Measurements from ENCODE around the gene AMMECR1. TPM values are rescaled to one million over a fixed set of nuclear protein-coding genes. Genes with fewer than 3 reads are reported as not detected.

Gene AMMECR1
- polyA plus RNA-seq, 1 donor from 2014 or later = 3.7 TPM

- Histone ChIP-seq H3K27ac (ENCODE audit: low read length) (no peak overlapping the region), H3K36me3 (ENCODE audit: insufficient read depth, low read length) (no peaks in the 10 kb centered on the region), H3K27me3 (ENCODE audit: insufficient read depth, low read depth, low read length) (no peaks in the 10 kb centered on the region), H3K79me2 (replicated peaks; ENCODE audit: insufficient read depth, low read length) (no peaks in the 10 kb centered on the region), H4K20me1 (ENCODE audit: insufficient read depth) (no peaks in the 10 kb centered on the region), H3K4me3 (ENCODE audit: low read length) (no peak overlapping the region), H3K4me2 (ENCODE audit: low read length) (no peak overlapping the region), H3K9me2 (ENCODE audit: insufficient read depth, low read length) (no peaks in the 10 kb centered on the region), H3K9me3 (ENCODE audit: low read length) (no peaks in the 10 kb centered on the region), H3F3A (ENCODE audit: insufficient read depth, low read length, poor library complexity, severe bottlenecking) (no peaks in the 10 kb centered on the region), H3K9ac (ENCODE audit: low read length) (no peak overlapping the region), H2AFZ (ENCODE audit: low read depth, low read length) (no peak overlapping the region)
- TF ChIP-seq MXI1 (conservative IDR thresholded peaks at IDR 0.05; ENCODE audit: poor library complexity, severe bottlenecking) (no peak), RAD21 (conservative IDR thresholded peaks at IDR 0.05) (no peak), POLR2AphosphoS5 (IDR thresholded peaks at IDR 0.05) (no peak), SMC3 (conservative IDR thresholded peaks at IDR 0.05; ENCODE audit: poor library complexity) (no peak), REST (IDR thresholded peaks at IDR 0.05; ENCODE audit: borderline replicate concordance) (no peak), CTCF (IDR thresholded peaks at IDR 0.05; ENCODE audit: poor library complexity, severe bottlenecking) (no peak), EZH2 (IDR thresholded peaks at IDR 0.05; ENCODE audit: borderline replicate concordance, insufficient read depth, low read length, poor library complexity, severe bottlenecking) (no peak), EP300 (conservative IDR thresholded peaks at IDR 0.05; ENCODE audit: poor library complexity, severe bottlenecking) (no peak), TAF1 (IDR thresholded peaks at IDR 0.05; ENCODE audit: low read depth) (no peak)
Measured at GRCh38 chrX:110251526-110251925, 66.4 kb downstream of the AMMECR1 start.

GRCh38 chrX:110250847-110251246 is 67.0 kb downstream of the AMMECR1 start:
- Histone ChIP-seq H3K27me3 (ENCODE audit: insufficient read depth, low read depth, low read length) (no peaks in the 10 kb centered on the region), H3F3A (ENCODE audit: insufficient read depth, low read length, poor library complexity, severe bottlenecking) (no peaks in the 10 kb centered on the region), H4K20me1 (ENCODE audit: insufficient read depth) (no peaks in the 10 kb centered on the region), H3K36me3 (ENCODE audit: insufficient read depth, low read length) (no peaks in the 10 kb centered on the region), H3K4me2 (ENCODE audit: low read length) (no peak overlapping the region), H3K4me3 (ENCODE audit: low read length) (no peak overlapping the region), H3K9me3 (ENCODE audit: low read length) (no peaks in the 10 kb centered on the region), H2AFZ (ENCODE audit: low read depth, low read length) (no peak overlapping the region), H3K9me2 (ENCODE audit: insufficient read depth, low read length) (no peaks in the 10 kb centered on the region), H3K27ac (ENCODE audit: low read length) (no peak overlapping the region), H3K9ac (ENCODE audit: low read length) (no peak overlapping the region), H3K79me2 (replicated peaks; ENCODE audit: insufficient read depth, low read length) (no peaks in the 10 kb centered on the region)
- TF ChIP-seq TAF1 (IDR thresholded peaks at IDR 0.05; ENCODE audit: low read depth) (no peak), EZH2 (IDR thresholded peaks at IDR 0.05; ENCODE audit: borderline replicate concordance, insufficient read depth, low read length, poor library complexity, severe bottlenecking) (no peak), REST (IDR thresholded peaks at IDR 0.05; ENCODE audit: borderline replicate concordance) (no peak), MXI1 (conservative IDR thresholded peaks at IDR 0.05; ENCODE audit: poor library complexity, severe bottlenecking) (no peak), CTCF (IDR thresholded peaks at IDR 0.05; ENCODE audit: poor library complexity, severe bottlenecking) (no peak), EP300 (conservative IDR thresholded peaks at IDR 0.05; ENCODE audit: poor library complexity, severe bottlenecking) (no peak), POLR2AphosphoS5 (IDR thresholded peaks at IDR 0.05) (no peak), RAD21 (conservative IDR thresholded peaks at IDR 0.05) (no peak), SMC3 (conservative IDR thresholded peaks at IDR 0.05; ENCODE audit: poor library complexity) (no peak)

All from neural cell (in vitro differentiated cells).